SIG-M5 treated with dmso at 0.1 percent for 504 hours (cell line): ENCODE data around the gene MRPS27.
A peak's percentile ranks its signal among the peaks of the same experiment; 100 is the strongest.

ENCODE experiments used
- DNase-seq: peaks from one replicate; lab custom pipeline; 2025; ENCODE audit not compliant: unreplicated experiment; lab: John Stamatoyannopoulos, UW

The MRPS27 gene

DNA sequence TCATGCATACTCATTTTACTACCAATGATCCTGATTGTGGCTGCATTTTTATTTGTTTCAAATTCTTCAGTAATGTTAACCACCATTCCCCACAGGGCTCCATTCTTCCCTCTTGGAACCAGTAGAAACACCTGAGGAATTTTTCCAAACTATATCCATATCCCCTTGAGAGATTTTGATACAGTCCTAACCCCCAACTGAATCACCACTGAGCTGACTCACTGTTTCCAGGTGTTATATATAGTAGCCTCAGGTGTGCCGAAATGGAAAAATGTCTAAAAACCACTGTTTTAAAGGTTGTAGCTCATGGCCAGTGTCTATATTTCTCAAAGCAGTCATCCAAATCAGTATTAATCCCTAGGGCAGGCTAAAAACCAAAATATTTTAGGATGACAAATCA is 85.2 kb downstream of the MRPS27 start:
- DNase-seq: no peak

DNA sequence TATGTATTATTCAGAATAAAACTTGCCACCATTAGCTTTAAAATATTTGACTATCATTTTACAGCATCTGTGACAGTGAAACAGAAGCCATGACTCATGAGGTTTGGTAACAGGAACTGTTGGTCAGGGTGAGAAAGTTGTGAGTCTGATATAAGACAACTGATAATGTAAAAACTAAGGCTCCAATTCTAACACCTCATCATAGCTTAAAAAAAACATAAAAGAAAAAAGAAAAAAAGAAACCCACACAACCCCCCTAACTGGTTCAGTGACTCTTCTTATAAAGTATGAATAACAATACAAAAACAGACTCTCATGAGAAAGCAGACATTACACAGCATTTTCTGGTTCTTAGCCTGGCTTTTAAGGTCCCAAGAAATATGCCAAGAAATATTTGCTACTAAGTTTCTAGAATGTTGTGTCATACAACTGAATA is 85.8 kb downstream of the MRPS27 start:
- peak; percentile 69 for DNase-seq

DNA sequence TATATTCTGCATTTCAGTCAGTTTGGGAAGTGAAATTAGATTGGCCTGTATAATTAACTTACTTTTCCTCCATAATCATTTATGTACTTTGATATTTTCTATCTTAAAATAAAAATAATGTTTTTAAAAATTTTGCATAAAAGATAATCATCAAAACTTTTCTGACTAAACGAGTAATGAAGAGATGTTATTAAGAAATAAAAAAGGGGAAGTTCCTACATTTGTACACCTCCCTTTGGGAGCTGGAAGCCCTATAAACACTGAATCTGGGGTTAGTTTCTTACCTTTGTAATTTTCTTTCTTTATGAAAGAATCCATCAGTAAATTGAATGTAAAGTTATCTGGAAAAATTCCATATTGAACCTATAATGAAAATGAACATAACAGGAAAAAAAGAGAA is 86.2 kb downstream of the MRPS27 start:
- no peak for DNase-seq

DNA sequence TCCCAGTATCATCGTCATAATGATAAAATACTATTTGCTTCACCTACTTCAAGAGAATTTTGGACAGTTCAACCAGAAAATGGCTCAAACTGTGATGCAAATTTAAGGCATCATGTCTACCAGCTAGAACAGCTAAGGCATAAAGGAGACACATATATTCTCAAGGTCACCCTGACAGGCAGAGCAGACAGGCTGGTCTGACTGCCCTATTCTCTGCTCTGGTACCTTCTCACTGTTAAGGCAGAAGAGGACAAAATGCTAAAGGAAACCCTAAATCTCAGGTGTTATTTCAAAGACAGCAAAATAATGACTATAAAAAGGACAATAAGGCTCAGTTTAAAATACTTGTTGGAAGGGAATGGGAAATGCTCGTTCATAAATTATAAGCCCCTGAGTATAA is 87.2 kb downstream of the MRPS27 start:
- no peak for DNase-seq

DNA sequence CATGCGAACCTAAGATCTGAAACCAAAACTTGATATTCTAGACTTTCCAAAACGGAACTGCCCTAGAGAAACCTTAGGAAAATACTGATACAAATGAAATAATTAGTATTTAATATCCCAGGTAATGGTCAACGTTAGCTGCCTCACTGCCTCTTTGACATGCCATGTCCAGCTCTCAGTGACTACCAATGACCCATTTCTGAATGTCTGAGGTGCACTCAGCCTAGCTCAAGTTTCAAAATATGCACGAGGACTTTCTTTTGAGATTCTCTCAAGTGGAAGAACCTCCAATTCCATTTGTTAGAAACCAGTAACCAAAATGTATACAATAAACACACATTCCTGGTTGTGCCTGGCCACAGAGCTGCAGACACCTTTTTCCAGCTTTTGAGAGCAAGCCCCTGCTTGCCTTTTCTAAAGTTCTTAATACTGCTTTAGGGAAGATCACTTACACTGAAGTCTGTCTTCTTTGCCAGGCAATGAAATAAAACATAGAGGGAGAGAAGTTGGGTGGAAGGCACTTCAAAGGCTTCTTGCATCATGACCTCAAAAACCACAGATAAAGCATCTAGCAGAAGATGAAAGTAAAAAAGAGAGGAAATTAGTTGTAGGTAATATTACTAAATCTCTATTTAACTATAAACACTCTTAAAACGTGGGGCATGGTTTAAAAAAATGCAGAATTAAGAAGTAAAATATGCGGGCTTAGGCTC is 87.9 kb downstream of the MRPS27 start:
- peak; percentile 86 for DNase-seq

DNA sequence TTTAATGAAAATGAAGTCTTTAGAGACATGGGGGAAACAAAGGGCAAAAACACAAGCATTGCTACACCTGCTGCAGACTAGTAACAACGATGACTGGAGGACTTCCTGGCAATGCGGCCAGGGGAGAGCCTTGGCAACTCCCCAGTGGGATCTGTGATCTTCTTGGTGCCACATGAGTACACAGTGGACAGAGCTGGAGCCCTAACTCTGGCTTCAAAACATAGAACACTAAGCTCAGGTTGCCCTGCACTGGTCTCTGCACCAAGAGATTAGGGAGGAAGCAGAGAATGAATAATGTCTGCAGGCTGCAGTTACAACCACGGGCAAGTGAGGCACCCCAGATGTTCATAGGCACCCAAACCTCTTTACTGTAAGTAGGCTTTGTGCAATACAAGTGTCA is 91.1 kb downstream of the MRPS27 start:
- no peak for DNase-seq

DNA sequence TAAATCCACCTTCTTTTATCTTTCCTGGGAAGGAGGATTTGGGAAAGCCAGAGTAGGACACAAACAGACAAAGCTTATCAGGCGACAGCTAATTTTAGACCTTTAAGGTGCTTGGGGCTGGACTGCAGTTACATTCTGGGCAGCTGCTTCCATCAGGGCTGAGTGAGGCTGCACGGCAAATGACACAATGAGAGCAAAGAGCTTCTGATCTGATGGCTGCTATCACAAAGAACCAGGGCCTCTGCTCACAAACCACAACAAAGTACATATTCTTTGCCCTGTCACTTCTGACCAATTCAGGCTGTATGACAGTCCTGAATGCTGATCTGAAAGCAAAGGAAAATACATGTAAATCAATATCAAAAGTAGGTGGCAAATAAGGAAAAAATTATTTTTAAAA is 93.1 kb downstream of the MRPS27 start:
- DNase-seq: no peak

DNA sequence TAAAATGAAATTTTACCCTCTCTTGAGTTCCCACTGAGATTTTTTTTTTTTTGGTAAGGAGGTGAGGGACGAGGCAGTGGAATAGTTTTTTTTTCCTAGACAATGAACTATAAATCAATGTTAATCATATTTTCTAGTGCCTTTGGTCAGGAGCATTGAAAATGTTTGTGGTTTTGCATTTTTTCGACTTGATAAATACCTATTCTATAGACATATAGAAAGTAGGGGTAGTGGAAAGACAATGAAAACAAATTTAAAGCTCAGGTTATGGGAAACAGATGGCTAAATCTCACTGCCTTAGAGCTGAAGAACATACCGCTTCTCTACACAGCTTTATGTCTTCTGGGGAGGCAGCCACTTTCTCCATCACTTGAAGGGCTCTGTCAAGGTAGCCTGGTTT is 94.3 kb downstream of the MRPS27 start:
- no peak for DNase-seq

DNA sequence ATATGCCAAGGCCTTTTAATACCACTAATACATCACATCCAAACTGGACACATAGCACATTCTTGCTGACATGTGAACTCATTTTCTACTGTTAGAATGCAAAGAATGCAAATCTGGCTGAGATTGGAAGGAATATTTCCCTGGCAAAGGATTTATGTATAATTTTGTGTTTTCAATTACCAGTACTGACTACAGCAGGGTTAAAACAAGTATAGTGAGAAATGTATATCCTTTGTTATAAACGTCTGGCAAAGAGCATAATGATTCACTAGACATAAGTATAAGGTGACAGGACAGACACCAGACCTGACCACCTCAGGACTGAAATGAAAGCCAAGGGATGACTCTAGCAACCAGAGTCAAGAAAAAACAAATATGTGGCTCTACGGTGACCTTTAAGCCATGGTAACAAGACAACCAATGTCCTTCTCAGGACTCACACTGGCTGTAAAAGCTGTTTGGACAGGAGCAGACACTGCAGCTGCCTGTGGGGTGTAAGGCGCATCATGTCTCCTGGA is 95.0 kb downstream of the MRPS27 start:
- no peak for DNase-seq

DNA sequence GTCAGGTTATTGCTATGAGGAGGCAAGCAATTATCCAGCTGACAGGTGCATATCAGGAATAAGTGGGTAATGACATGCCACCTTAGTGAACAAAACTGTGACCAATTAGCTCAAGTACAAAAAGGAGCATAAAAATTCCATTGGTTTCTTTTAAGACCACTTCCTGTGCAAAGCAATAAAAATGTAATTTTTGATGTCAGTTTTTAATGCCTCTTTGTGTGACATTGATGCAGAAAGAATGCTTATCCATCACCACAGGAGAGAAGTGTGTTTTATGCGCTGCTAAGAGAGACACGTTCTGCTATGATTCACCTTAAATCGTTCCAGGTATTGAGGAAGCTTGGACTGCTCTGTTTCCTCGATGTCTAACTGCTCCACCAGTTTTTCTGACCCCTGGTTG is 96.7 kb downstream of the MRPS27 start:
- DNase-seq: no peak

DNA sequence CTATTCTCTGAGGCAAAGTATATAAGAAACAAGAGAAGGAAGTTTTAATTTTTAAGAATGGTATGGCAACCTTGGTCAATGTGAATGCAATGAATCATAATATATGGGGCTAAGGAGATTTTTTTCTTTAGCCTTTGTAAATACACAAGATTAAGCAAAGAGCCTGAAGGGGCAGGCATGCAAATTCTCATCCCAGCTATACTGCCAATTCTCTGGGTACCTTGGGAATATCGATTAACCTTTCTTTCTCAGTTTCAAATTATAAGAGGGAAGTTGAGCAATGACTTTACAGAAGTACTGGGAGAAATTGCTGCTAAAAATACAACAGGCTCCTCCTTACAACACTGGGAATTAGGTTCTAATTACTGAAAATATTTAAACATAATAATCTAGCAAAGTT is 97.5 kb downstream of the MRPS27 start:
- DNase-seq: no peak

DNA sequence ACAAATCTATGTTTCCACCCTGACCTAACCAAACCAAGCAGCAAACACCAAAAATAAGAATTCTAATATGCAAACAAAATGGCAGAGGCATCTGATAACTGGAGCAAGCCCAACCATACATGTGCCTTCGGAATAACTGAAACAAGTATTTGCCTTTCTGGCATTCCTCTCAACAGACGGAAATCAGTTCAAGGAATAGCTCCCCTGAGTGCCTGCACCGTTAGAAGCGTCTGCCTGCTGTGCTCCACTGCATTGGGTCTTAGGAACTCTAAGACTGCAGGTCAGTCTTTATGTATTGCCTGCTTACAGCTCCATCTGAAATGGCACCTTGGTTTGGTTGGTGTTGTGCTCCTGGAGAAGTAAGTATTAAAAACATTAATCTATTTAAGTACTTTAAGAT is 98.5 kb downstream of the MRPS27 start:
- no peak for DNase-seq

DNA sequence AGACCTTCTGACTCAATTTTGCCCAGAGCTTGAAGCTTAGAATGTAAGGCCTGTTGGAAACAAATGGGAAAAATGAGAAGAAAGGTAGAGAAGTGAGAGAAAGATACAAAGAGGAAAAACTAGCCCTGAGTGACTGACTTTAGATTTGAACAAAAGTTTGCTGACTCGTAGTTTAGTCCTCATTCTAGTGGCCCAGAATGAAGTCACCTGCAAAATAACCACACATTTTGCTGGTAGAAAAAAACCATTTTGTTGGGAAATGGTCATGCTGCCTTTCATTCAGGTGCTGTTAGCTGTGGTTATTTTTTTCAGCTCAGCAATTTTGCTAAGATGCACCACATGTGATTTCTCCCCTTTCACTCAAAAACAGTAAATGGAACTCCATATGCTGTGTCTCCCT is 98.9 kb downstream of the MRPS27 start:
- no peak for DNase-seq

DNA sequence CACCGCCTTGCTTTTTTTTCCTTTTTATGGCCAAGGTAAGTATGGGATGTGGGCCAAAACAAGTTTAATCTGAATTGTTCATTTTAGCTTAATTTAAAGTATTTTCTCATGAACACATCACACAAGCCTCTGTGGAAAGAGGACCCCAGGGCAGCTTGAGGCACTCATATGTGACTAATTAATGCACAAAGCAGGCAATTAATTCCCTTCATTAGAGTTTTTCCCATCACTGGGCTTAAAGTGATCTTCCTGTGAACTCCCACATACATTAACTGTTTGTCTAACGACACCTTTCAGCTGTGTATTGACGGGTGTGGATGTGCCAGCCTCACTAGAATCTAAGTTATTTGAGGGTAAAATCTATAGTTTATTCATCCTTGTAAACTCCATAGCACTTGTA is 103.3 kb downstream of the MRPS27 start:
- no peak for DNase-seq

DNA sequence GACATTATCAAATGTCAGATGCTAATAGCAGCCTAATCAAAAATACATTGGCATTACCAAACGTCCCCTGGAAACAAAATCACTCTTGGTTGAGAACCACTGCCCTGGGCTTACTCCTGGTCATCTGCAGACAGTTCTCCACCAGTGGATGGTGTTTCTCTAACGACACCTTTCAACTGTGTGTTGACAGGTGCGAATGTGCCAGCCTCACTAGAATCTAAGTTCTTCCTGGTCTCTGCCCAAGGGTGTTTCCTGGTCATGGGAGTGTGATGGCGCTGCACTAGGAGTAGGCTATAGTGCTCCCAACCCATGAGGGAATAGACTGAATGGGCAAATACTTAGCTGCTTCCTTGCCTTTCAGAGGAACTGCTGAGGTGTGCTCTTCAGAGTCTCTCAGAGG is 105.9 kb downstream of the MRPS27 start:
- DNase-seq: no peak

DNA sequence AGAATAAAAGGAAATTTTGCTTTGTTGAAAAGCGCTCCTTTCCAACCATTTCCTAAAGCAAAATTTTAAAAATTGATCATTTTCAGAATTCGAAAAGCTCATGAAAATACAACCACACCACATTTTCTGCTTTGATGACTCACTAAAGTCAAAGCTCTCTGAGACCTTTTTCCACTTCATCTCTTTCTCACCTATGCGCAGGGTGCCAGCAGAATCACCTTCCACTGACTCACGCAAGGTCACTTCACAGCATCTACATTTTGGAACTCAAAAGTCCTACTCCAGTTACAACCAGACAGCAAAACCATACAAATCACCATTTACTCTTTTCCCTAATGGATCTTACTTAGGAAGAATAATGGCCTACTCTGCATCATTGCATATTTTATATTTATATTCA is 106.6 kb downstream of the MRPS27 start:
- no peak for DNase-seq

DNA sequence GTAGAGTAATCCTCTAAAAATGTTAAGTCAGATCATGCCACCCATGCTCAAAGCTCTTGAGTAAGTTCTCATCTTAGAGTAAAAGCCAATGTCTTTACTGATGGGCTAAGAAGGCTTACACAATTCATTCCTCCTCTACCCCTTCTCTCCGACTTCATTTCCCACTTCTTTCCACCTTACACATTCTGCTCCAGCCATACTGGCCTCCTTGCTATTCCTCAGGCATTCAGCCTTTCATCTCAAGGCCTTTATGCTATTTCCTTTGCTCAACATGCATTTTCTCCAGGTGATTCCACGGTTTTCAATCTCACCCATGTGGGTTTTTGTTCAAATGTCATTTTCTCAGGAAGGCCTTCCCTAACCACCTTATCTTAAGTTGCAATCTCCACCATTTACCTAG is 107.9 kb downstream of the MRPS27 start:
- no peak for DNase-seq

DNA sequence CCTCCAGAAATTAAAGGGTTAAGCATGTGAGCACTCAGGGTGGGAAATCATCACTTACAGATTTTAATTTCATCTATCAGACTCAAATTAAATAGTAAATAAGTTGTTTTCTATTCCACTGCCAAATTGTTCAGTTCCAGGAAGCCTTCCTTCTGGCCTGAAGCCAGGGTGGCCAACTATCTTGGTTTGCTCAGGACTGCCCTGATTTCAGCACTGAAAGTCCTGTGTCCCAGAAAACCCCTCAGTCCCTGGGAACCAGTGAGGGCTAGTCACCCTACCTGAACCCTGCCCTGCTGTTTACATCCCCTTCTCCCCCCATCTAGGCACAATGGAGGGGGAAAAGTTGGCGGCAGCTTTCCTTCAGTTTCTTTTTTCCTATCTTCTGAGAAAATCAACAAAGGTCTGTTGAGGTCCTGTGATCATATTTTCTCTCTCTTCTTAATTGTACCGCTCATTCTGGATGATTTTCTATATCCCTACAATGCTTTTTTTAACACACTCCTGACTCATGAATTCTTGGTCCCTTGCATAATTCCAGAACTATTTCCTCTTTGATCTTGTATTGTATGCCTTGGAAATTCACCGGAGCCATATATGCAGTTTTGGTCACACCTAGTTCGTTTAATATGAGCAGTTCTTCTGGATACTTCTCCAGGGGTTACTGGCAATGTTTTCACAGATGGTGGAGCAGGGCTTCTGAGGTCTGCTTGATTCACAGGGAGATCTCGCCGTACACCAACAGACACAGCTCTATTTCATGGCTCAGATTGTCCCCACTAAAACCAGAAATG is 109.0 kb downstream of the MRPS27 start:
- DNase-seq: no peak

DNA sequence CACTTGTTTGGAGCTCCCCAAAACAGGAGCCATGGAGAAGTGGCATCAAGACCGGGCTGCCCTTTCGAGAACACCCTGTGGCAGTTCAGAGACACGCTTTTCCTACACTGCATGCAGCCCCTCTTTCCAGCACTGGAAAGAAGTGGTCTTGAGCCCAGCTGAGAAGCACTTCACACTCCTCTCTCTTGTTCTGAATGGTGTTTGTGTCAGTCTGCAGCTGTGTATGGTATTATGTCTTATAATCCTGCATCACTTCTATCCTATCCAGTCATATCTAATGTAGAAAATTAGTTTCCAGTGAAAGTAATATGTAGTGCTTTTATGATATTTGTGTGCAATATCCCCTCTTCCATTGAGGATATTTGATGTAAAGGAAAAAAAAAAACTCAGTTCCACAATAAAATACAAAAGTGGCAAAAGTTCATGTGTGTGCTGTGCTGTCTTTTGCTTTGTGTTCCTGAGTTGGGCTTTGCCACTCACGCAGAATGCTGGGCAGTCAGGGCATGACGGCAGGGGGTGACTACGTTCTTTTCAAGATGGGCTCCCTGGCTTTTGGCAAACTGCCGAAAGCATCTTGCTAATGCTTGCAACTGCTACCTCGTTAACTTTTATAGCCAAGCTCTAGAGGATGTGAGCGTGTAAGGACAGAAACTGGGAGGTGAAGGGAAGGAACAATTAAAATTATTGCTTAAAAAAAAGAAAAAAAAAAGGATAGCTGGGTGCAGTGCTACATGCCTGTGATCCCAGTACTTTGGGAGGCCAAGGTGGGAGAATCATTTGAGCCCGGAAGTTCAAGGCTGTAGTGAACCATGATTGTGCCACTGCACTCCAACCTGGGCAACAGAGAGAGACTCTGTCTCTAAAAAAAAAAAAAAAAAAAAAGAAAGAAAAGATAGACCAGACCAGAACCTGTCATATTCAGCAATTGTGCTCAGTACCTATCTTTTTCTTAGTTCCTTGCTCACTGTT is 110.6 kb downstream of the MRPS27 start:
- no peak for DNase-seq

DNA sequence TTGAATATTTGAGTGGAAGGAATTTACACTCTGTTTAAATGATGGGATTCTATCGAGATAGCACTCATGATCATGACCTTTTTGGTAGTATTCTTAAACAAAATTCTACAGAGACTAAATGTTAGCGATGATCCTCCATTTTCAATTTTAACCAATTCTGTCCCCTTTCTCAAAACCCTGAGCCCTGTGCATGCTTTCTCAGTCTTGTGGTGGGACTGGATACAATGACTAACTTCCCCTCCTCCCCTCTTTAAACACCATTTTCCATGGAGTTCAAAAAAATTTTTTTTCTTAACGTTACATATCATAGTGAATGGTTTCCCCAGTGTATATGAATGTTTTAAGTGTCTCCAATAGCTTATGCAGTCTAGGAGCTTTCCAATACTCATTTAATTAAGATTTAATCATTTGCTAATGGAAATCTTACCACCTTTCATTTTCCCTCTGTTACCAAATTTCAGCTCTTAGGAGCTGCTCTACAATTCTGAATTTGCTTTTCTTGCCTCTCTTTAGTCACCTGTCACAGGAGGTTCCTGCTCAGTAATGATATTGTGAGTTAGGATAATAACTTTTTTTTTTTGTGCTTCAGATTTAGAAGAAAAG is 111.6 kb downstream of the MRPS27 start:
- DNase-seq: no peak

DNA sequence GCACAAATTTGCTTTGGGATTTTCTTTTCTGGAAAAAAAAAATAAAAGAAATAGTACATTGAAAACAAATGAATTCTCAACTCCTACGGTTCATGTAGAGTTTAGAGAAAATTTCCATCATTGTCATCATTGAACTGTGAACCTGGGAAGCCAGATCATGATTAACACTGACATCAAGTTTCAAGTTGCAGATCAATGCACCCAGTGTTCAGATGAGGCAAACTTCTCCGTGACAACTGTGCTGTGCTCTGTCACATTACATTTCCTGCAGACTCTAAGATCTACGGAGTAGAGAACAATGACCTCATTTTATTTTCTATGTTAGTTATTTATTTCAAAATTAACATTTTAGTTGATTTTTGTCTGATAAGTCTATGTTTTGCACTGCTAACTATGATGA is 113.0 kb downstream of the MRPS27 start:
- DNase-seq: no peak
